DOHH2 (cell line): Measurements from ENCODE around the gene TFAP2A.

ENCODE experiments used
- H3F3A ChIP-seq: fragments of 200-600 bp; sonication (generic), shearing (Covaris generic); 2 replicates; pipeline ENCODE4 v1.6.0; 2016; ENCODE audit warnings: antibody characterized with exemption, mild to moderate bottlenecking; ENCODE audit not compliant: control insufficient read depth, insufficient read depth
- H3K27ac ChIP-seq: fragments of 200-600 bp; sonication (generic); 2 replicates; pipeline ENCODE4 v1.5.1; 2014; ENCODE audit warnings: low read depth, mild to moderate bottlenecking, low read length, moderate library complexity
- H3K27me3 ChIP-seq: fragments of 200-600 bp; sonication (generic); 2 replicates; pipeline ENCODE4 v1.6.1; 2014; ENCODE audit warnings: mild to moderate bottlenecking, low read length, mixed read lengths; ENCODE audit not compliant: control insufficient read depth
- H3K36me3 ChIP-seq: fragments of 200-600 bp; sonication (generic); 2 replicates; pipeline ENCODE4 v1.6.1; 2014; ENCODE audit warnings: mild to moderate bottlenecking, low read length, moderate library complexity, mixed read lengths; ENCODE audit not compliant: control insufficient read depth
- H3K4me1 ChIP-seq: fragments of 200-600 bp; sonication (generic); 2 replicates; pipeline ENCODE4 v1.6.1; 2014; ENCODE audit warnings: mild to moderate bottlenecking, low read length, mixed read lengths; ENCODE audit not compliant: control insufficient read depth
- H3K4me2 ChIP-seq: fragments of 200-600 bp; sonication (generic); 2 replicates; pipeline ENCODE4 v1.6.0; 2014; ENCODE audit warnings: mild to moderate bottlenecking, low read length, moderate library complexity
- H3K4me3 ChIP-seq: fragments of 200-600 bp; sonication (generic); 2 replicates; pipeline ENCODE4 v1.5.1; 2014; ENCODE audit warnings: mild to moderate bottlenecking, low read length, mixed read lengths
- H3K79me2 ChIP-seq: fragments of 200-600 bp; sonication (generic); 2 replicates; pipeline ENCODE4 v1.6.1; 2014; ENCODE audit warnings: mild to moderate bottlenecking, low read length, mixed read lengths; ENCODE audit not compliant: control insufficient read depth
- H3K9me2 ChIP-seq: fragments of 200-600 bp; sonication (generic); replicated peaks from 2 replicates; pipeline ENCODE4 v1.6.1; 2014; ENCODE audit warnings: mild to moderate bottlenecking, low read length, mixed read lengths; ENCODE audit not compliant: control insufficient read depth
- H3K9me3 ChIP-seq: fragments of 200-600 bp; sonication (generic); 2 replicates; pipeline ENCODE4 v1.6.1; 2014; ENCODE audit warnings: antibody characterized with exemption, low read length, mixed read lengths; ENCODE audit not compliant: control insufficient read depth, insufficient read depth
- H4K20me1 ChIP-seq: fragments of 200-600 bp; sonication (generic); 2 replicates; pipeline ENCODE4 v1.6.0; 2014; ENCODE audit warnings: low read depth, mild to moderate bottlenecking, antibody characterized with exemption, low read length, moderate library complexity; ENCODE audit not compliant: control insufficient read depth, insufficient read depth
- EZH2phosphoT487 ChIP-seq: fragments of 200-600 bp; sonication (generic); IDR thresholded peaks from 2 replicates; pipeline ENCODE4 v1.6.1; 2017; ENCODE audit warnings: borderline replicate concordance, mild to moderate bottlenecking, antibody characterized with exemption, low read length, moderate library complexity, mixed read lengths
- TF ChIP-seq, protein P1 (sequence below): fragments of 200-600 bp; sonication (generic); IDR thresholded peaks from one replicate; pipeline ENCODE4 v1.5.1; 2014; ENCODE audit warnings: antibody characterized with exemption, mild to moderate bottlenecking, low read depth, low read length; ENCODE audit not compliant: poor library complexity, severe bottlenecking

TFAP2A gene

GRCh38 chr6:10347561-10348327 lies 67.1 kb downstream of the TFAP2A start:
- no peaks in the 10 kb centered on the region for H3K9me2 ChIP-seq
- H3K4me1 ChIP-seq: no peaks in the 10 kb centered on the region
- H4K20me1 ChIP-seq: no peaks in the 10 kb centered on the region
- H3K27me3 ChIP-seq: no peaks in the 10 kb centered on the region
- TF ChIP-seq EZH2phosphoT487: no peak
- TF ChIP-seq, protein P1, sequence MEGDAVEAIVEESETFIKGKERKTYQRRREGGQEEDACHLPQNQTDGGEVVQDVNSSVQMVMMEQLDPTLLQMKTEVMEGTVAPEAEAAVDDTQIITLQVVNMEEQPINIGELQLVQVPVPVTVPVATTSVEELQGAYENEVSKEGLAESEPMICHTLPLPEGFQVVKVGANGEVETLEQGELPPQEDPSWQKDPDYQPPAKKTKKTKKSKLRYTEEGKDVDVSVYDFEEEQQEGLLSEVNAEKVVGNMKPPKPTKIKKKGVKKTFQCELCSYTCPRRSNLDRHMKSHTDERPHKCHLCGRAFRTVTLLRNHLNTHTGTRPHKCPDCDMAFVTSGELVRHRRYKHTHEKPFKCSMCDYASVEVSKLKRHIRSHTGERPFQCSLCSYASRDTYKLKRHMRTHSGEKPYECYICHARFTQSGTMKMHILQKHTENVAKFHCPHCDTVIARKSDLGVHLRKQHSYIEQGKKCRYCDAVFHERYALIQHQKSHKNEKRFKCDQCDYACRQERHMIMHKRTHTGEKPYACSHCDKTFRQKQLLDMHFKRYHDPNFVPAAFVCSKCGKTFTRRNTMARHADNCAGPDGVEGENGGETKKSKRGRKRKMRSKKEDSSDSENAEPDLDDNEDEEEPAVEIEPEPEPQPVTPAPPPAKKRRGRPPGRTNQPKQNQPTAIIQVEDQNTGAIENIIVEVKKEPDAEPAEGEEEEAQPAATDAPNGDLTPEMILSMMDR: no peak
- no peaks in the 10 kb centered on the region for H3K9me3 ChIP-seq
- H3F3A ChIP-seq: no peaks in the 10 kb centered on the region
- no peak overlapping the region for H3K4me3 ChIP-seq
- H3K27ac ChIP-seq: no peak overlapping the region
- H3K79me2 ChIP-seq: no peaks in the 10 kb centered on the region
- H3K36me3 ChIP-seq: no peaks in the 10 kb centered on the region
- no peak overlapping the region for H3K4me2 ChIP-seq
